NCI-H446 (cell line): ENCODE results near the gene RANBP9.

Experiments
- DNase-seq, 2 experiments: peaks; one replicate each; lab custom pipeline; 2025; lab: John Stamatoyannopoulos, UW

The RANBP9 gene

DNA sequence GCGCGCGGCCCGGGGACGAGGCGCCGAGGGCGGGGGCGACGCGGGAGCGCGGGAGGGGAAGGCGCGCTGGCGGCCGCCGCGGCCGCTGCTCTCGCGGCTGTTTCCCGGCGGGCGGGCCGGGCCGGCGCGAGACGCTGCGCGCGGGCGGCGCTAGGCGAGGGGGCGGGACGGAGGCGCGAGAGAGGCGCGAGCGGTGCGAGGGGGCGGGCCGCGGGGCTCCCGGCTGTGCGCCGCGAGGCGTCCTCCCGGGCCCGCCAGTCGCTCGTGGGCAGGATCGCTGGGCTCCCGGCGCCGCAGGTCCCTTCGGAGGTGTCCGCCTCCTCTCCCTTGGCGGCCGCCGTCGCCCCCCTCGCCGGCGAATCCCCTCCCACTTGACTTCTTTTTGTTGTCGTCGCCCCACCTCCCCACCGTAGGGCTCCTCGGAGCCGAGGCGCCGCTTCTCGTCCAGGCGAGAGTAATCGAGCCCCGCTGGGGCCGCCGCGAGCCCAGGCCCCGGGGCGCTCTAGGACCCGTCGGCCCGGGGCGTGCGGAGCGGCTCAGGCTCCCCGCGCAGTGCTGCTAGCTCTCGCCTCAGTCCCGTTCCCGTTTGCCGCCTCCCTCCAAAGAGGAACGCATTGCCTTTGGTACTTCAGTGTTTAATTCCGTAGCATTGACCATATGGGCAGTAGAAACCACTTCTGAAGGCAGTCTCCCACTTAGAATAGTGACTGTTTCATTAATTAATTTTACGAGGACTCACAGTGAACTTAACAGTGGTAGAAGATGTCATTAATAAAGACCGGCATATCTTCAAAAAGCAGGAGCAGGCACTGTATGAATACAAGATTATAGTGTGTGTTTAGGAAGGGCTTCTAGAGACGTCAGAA lies at the start of gene RANBP9:
RANBP9 (minus strand) TSS at position 103 of the 866 bp plus-strand sequence. CDS start 330 bp downstream, outside the sequence.
- DNase-seq, result peak; percentile 90 to 97

DNA sequence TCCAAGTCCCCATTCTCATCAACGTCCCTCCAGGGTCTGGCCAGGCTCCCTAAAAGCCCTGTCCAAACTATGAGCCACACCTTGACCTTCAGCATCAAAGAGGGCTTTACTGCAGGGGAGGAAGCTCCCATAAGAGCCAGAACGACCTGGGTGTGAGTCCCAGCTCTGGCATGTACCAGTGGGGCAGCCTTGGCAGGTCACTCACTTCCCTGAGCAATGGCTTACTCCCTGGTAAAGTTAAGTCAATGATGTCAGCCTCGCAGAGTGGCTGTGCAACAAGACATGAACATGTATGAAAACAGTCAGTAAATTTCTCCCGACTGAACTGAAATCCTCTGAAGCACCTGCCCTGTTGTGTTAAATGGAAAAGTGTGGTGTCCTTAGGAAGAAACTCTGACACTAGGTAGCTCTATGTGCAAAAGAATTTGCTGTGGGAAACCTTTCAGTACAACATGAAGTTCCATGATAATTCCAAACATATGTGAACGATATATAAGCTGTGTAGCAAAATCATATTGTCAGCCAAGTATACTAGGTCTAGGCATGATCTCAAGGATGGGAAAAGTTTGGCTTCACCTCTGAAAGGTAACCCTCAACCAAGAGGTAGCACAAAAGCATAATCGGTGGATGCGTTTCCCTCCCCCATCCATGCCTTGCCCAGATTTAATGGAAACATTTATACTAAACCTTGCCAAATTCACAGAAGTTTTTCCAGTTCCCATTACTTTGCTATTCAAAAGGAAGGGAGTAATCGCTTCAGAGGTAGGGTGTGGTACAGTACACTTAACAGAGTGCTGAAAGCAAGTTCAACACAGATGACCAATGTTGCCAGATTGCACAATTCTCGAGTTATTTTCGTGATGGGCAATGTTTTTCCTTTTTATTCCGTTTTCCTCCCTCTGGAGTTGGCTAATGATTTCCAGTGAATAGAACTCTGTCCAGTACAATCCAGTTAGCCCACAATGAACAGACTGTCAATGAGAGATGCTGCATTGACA lies 49.0 kb upstream of the RANBP9 start:
- no peak for DNase-seq

DNA sequence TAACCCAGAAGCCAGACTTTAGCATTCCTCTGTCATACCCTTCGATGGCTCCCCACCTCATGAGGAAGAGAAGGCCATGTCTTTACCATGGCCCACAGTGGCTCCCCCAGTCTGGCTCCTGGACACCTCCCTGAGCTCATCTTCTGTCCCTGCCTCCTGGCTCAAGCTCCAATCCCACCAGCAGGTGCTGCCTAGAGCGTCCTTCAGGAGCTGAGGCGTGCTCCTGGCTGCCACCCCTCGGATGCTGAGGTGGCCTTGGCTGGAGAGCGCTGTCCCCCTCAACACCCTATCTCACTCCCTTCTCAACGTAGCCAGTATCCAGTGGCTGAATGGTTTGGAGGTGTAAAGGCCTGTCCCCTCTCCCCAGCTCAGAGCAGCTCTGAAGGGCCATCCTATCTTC lies 47.4 kb upstream of the RANBP9 start:
- no peak for DNase-seq

DNA sequence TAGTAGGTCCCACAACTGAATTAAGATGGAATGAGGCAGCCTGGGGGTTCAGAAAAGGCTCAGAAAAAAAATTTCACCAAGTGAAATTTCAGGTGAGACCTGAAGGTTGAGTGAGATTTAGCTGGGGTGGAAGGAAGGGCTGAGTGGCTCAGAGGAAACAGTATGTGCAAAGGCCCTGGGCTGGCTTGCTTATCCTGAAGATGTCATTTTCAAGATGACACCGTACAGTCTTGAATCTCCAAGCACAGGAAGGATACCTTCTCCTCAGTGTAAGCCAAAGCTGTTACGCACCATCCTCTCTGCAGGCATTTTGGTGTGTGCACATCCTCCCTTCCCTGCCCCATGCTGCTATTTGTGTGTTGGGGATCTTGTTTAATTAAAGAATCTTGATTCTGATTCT lies 43.0 kb upstream of the RANBP9 start:
- DNase-seq, result no peak

DNA sequence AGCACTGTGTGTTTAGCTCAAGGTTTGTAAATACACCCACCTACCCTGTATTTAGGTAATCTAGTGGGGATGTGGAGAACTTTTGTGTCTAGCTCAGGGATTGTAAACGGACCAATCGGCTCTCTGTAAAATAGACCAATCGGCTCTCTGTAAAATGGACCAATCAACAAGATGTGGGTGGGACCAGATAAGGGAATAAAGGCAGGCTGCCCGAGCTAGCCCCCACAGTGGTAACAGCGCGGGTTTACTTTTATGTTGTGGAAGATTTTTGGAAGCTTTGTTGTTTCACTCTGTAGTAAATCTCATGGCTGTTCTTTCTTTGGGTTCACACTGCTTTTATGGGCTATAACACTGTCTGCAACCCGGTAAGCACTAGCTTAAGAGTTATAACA lies 32.1 kb upstream of the RANBP9 start:
- DNase-seq, result no peak

DNA sequence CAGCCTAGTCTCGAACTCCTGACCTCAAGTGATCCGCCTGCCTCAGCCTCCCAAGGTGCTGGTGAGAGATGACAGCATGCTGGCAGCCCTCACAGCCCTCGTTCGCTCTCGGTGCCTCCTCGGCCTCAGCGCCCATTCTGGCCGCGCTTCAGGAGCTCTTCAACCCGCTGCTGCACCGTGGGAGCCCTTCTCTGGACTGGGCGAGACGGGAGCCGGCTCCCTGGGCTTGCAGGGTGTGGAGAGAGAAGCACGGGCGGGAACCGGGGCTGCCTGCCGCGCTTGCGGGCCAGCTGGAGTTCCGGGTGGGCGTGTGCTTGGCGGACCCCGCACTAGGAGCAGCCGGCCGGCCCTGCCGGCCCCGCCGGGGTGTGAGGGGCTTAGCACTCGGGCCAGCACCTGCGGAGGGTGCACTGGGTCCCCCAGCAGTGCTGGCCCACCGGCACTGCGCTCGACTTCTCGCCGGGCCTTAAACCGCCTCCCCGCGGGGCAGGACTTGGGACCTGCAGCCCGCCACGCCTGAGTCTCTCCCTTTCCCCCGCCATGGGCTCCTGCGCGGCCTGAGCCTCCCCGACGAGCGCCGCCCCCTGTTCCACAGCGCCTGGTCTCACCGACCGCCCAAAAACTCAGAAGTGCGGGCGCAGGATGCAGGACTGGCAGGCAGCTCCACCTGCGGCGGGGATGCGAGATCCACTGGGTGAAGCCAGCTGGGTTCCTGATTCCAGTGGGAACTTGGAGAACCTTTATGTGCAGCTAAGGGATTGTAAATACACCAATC lies 31.5 kb upstream of the RANBP9 start:
- no peak for DNase-seq

DNA sequence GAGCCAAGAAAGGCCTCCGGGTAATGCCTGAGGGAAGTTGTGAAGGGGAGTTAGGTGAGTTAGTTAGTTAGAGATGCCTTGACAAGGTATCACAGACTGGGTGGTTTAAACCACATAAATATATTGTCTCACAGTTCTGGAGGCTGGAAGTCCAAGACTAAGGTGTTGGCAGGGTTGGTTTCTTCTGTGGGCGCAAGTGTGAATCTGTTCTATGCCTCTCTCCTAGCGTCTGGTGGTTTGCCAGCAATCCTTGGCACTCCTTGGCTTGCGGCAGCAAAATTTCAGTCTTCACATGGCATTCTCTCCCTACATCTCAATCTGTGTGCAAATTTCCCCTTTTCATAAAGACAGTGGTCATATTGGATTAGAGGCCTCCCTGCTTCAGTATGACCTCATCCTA lies 29.7 kb upstream of the RANBP9 start:
- peak in 1 of 2 experiments; percentile 38 for DNase-seq

DNA sequence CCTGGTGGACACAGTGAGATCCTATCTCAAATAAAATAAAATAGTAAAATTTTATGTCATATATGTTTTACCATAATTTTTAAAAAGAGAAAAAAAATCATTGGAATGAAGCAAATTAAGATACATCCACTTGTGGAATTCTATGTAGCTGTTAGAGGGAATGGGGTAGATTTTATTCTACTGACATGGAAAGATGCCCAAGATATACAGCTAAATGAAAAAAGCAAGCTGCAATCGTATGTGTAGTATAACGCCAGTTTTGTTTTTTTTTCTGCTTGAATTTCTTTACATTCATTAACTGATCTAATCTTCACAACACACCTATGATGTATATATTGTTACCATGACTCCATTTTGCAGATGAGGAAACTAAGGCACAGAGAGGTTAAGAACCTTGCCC lies 23.4 kb upstream of the RANBP9 start:
- no peak for DNase-seq

DNA sequence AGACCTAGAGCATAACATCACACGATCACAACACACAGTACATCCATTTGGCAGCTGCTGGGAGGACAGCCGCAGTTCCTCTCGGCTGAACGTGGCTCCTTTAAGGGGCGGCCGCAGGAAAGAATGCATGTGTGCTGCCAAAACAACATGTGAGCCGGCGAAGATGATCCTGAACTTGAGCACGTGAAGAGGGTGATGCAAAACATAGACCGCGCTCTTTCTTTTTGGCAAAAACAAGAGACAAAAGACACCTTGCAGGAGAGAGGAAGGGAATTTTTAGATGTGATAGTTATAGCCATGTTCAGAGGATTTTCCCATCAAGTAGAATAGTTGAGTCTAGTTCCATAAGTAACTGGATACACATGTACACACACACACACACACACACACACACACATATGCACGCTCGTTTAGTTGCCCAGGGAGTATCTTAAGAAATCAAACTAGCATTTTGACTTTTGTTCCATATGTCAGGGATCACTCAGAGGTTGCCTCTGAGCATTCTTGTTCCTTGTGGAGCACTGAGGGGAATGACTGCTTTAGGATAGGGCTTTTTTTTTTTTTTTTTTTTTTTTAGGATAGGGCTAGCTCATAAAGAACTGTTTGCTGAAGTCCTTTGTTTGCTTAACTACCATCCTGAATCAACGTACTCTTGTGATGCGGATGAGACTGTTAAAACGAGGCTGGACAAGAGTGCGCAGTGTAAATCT lies 21.7 kb upstream of the RANBP9 start:
- peak; percentile 30 to 76 for DNase-seq

DNA sequence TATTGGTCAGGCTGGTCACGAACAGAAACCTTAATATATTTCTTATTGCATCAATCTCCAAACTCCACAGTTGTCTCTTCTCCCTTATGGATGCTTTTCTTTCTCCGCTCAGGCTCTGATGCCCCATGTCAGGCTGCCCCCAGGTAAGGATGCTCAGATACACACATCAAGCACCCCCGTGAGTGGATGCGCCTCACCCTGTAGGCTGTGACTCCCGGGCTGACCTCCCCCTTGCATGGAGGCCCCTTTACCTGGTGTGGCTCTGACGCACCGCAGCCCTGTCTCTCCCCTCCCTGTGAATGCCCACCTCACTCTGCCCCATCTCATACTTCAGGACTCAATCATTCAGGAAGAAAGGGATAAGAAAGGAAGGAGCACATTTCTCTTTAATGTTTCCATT lies 19.1 kb upstream of the RANBP9 start:
- no peak for DNase-seq

DNA sequence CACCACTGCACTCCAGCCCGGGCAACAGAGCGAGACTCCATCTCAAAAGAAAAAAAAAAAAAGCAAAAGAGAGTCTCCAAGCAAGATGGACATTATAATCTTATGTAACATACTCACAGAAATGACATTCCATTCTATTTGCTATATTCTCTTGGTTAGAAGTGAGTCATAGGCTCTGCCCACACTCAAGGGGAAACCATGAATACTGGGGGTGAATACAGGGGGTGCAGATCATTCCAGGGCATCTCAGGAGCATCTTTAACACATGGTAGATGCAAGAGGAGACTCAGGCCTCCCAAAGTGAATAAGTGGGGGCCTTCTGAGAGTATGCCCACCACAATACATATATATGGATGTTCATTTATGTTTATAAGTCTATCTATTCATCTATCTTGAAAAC lies 18.3 kb upstream of the RANBP9 start:
- no peak for DNase-seq

DNA sequence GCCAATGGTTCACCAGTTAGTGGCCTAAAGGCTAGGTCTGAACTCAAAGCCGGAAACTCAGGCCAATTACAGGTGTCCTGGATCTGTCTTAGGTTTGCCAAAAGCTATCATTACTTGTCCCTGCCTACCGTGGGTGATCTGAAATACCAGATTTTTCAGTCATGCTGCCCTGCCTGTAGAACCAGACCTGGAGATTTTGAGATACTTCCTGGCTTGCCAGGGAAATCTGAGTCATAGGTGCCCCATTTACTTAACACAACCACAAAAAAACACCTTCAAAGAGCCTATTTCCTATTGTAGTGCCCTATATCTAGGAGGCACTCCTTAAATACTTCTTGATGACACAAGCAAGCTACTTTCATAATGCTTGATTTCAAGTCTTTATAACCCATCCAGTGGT lies 13.9 kb upstream of the RANBP9 start:
- no peak for DNase-seq

DNA sequence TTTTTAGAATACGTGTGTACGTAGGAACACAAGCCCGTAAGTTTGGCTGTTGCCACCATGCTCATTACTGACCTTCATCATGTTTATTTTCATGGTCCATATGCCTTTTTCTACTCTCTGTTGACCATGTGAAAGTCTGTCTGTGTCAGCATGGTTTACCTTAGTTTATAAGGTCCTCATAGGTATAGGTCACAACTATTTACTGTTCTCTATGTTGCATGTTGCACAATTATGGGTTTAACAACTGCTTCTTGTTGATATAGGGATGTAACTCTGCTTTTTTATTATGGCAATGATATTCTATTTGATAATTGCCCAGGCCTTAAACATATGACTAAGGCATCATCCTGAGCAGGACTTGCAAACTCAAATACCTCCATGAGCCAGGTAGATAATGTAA lies 13.4 kb upstream of the RANBP9 start:
- no peak for DNase-seq

DNA sequence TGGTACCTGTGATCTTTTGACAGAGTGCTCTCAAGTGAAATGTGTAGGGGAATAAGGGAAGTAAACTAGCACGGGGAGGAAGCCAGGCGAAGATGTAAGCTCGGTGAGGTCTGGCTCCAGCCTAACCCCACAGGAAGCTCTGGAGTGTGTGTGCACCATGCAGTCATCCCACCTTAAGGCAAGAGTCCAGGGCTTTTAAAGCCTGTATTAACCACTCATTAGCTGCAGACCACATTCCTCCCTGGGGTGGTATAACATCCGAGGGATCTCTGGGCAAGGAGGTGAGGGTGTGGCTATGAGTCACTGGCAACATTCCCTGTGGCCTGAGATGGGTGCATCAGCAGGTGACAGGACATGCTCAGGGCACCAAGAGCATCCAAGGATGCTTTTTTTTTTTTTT lies 12.5 kb upstream of the RANBP9 start:
- no peak for DNase-seq

DNA sequence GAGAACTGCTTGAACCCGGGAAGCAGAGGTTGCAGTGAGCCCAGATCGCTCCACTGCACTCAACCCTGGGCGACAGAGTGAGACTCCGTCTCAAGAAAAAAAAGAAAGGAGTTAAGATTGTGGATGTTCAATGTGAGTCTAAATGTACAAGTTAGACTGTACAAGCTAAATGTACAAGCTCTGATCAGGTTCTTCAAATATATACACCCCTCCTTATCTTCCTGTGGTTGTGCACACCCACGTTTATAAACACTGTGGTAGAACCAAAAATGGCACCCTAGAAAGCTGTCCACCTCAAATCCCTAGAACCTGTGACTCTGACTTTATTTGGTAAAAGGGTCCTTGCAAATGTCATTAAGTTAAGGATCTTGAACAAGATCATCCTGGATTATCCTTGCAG lies 11.2 kb upstream of the RANBP9 start:
- DNase-seq, result no peak

DNA sequence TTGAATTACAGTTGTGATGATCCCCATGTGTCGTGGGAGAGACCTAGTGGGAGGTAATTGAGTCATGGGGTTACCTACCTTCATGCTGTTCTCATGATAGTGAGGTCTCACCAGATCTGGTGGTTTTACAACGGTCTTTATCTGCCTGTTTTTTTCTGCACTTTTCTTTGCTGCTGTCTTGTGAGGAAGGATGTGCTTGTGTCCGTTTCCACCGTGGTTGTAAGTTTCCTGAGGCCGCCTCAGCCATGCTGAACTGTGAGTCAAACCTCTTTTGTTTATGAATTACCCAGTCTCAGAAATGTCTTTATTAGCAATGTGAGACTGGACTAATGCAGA lies 6.5 kb upstream of the RANBP9 start:
- DNase-seq, result no peak

DNA sequence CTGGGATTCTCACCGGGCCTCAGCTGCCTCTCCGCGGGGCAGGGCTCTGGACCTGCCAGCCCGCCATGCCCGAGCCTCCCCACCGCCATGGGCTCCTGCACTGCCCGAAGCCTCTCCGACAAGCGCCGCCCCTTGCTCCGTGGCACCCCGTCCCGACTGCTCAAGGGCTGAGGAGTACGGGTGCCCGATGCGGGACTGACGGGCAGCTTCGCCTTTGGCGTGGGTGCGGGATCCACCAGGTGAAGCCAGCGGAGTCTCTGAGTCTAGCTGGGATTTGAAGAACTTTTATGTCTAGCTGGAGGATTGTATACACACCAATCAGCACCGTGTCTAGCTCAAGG lies 5.3 kb upstream of the RANBP9 start:
- DNase-seq, result no peak

DNA sequence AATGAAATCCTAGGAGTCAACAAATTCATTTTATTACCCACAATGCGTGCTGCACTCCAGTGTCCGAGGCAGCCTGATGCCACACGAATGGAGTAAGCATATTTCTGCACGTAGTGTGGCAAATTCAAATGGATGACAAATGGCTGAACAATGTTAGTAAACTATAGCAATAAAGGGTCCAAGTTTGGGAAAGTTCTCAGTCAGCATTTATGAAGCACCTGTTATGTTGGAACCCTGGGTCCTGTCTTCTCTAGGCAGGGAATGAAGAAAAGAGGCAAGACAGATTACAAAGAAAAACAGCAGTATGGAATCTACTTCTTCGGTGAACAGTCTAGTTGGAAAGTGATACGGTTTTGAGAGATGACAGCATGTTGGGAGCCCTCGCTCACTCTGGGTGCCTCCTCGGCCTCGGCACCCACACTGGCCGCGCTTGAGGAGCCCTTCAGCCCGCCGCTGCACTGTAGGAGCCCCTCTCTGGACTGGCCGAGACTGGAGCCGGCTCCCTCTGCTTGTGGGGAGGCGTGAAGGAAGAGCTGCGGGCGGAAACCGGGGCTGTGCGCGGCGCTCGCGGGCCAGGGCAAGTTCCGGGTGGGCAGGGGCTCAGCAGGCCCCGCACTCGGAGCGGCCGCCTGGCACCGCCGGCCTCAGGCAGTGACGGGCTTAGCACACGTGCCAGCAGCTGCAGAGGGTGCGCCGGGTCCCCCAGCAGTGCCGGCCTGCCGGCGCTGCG lies 4.8 kb upstream of the RANBP9 start:
- DNase-seq, result no peak

DNA sequence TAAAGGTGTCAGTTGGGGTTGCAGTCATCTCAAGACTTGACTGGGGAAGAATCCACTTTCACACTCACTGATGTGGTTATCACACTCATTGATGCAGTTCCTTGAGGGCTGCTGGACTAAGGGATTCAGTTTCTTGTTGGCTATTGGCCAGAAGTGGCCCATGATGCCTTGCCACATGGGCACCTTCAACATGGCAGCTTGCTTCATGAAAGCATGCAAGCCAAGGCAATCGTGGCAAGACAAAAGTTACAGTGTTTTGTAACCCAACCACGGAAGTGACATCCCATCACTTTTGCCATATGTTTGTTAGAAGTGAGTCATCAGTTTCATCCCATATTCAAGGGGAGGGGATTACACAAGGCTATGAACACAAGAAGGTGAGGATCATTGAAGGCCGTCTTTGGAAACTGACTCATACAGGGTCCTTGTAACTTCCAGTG lies 3.8 kb upstream of the RANBP9 start:
- peak in 1 of 2 experiments; percentile 3 for DNase-seq

DNA sequence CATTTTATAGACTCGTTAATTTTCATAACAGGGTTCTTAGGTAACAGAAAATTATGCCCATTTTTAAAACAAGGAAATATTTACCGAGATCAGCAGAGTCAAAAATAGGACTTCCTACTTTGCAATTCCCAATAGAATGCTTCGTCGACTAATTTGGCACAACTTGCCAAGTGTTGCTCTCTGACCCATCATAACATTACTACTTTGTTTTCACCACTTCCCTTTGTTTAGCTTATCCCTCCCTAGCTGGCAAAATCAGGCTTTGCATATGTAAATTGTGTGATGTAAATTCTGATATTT lies 914 bp upstream of the RANBP9 start:
- no peak for DNase-seq

DNA sequence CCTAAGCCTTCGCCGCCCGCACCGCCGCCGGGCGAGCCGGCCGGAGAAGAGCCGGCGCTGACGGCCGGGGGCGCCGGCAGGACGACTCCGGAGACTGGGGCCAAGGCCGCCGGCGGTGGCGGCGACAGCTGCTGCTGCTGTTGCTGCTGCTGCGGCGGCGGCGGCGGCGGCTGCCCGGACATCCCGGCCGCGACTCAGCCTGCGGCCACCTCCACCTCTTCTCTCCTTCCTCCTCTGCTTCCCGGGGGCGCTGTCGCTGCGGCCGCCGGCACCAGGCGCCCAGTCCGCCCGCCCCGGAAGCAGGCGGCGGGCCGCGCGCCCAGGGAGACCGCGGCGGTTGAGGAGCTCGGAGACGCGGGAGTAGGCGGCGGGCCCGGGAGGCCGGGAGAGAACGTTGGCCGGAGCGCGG lies 307 bp downstream of the RANBP9 start:
- DNase-seq, result no peak
